ENCODE results near the gene CORO7. TPM values are rescaled to one million over a fixed set of nuclear protein-coding genes. Genes with fewer than 3 reads are reported as not detected.

The CORO7 gene
- polyA plus RNA-seq, 2 of the 4 experiments (the other 2 are of a cell fraction), result 6.0 to 11.9 TPM

DNA sequence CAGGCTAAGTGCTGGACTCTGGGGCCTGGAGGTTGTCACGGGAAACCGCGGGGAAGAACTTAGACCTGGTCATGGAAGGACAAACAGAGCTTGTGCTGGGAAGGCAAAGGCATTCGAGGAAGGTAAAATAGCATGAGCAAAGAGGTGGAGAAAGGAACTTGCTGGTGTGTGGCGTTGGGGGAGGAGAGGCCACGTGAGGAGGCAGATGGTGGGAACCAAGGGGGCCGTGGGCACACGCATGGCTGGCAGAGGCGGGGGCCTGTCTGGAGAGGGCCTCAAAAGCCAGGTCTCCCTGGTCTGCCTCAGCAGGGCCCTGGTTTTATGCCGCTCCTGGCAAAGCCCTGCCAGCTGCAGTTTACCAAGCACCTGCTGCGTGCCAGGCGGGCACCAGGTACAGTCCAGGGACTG lies 15.3 kb downstream of the CORO7 start:
- no peaks in the 10 kb centered on the region for H3K9me3 ChIP-seq
- peaks cover 4% of the 10 kb centered on the region; the same call in 1 of the 3 replicates for H3K4me1 ChIP-seq
- DNase-seq (ENCODE audit: low read depth in 1 of 2, low spot score in 1 of 2) (no peak), FAIRE-seq (no peak), ATAC-seq (no peak)
- no peak overlapping the region for H3K27ac ChIP-seq
- ChIA-PET POLR2A (no interaction called here), CTCF (interaction anchor here (1.1 to 32.6 kb wide), 15 partner anchors 16 to 418 kb away, joined by 3 to 833 read pairs (median 31); partner anchors contain the start of genes CORO7, GLIS2, PAM16 and TFAP4)
- 91% methylated on average over 12 of the region's 12 CpGs for WGBS (ENCODE audit: missing lambda C conversion rate)
- H3K4me2 ChIP-seq, result no peak overlapping the region
- TF ChIP-seq EHMT2 (IDR thresholded peaks at IDR 0.05; ENCODE audit: low read depth), result no peak
- TF ChIP-seq CEBPB (IDR thresholded peaks at IDR 0.05), result no peak
- TF ChIP-seq KDM5A (IDR thresholded peaks at IDR 0.05), result no peak
- H3K4me3 ChIP-seq, result no peak overlapping the region

DNA sequence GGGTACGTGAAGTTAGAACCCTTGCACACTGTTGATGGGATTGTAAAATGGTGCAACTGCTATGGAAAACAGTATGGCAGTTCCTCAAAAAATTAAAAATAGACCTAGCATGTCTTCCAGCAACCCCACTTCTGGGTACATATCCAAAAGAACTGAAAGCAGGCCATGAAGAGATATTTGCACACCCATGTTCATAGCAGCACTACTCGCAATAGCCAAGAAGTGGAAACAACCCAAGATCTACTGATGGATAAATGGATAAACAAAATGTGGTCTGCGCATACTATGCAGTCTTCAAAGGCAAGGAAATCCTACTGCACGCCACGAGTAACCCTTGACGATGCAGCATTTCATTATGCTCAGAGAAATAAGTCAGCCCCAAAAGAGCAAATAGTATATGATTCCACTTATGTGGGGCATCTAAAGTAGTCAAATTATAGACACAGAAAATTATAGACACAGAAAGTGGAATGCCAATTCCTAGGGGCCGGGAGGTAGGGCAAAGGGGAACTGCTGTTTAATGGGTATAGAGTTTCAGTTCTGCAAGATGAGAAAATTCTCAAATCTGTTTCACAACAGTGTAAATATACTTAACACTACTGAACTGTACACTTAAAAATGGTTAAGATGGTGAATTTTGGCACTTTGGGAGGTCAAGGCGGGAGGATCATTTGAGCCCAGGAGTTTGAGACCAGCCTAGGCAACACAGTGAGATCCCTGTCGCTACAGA lies 17.2 kb downstream of the CORO7 start:
- Histone ChIP-seq H3K4me2 (no peak overlapping the region), H3K4me1 (peaks cover 4% of the 10 kb centered on the region; the same call in 1 of the 3 replicates), H3K27ac (no peak overlapping the region), H3K4me3 (no peak overlapping the region), H3K9me3 (no peaks in the 10 kb centered on the region)
- ChIA-PET POLR2A (interaction anchor here (0.6 kb wide), 1 partner anchor 121 kb away, joined by 3 read pairs; no protein-coding TSS in a partner anchor), CTCF (interaction anchor here (0.9 to 32.6 kb wide), 10 partner anchors 14 to 199 kb away, joined by 3 to 833 read pairs (median 4); partner anchors contain the start of genes CORO7, GLIS2 and VASN)
- 91% methylated on average over 9 of the region's 9 CpGs for WGBS (ENCODE audit: missing lambda C conversion rate)
- FAIRE-seq (no peak), DNase-seq (ENCODE audit: low read depth in 1 of 2, low spot score in 1 of 2) (no peak), ATAC-seq (no peak)
- TF ChIP-seq RCOR1 (IDR thresholded peaks at IDR 0.05; ENCODE audit: low read depth, low read length) (no peak), POLR2AphosphoS2 (conservative IDR thresholded peaks at IDR 0.05; ENCODE audit: low read length) (no peak), TFCP2L1 (CRISPR knock-in tag; IDR thresholded peaks at IDR 0.05) (no peak), NPAS2 (CRISPR knock-in tag; IDR thresholded peaks at IDR 0.05; ENCODE audit: borderline replicate concordance) (no peak), NR3C1 (IDR thresholded peaks at IDR 0.05) (no peak), ZFP36 (IDR thresholded peaks at IDR 0.05; ENCODE audit: borderline replicate concordance, partially characterized antibody) (no peak), PHF8 (IDR thresholded peaks at IDR 0.05; ENCODE audit: borderline replicate concordance, low read depth) (no peak), HOXB5 (CRISPR knock-in tag; IDR thresholded peaks at IDR 0.05) (no peak), CHD2 (IDR thresholded peaks at IDR 0.05; ENCODE audit: low read length, partially characterized antibody) (no peak)
- TF ChIP-seq, protein P1, sequence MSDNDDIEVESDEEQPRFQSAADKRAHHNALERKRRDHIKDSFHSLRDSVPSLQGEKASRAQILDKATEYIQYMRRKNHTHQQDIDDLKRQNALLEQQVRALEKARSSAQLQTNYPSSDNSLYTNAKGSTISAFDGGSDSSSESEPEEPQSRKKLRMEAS (IDR thresholded peaks at IDR 0.05), result no peak
- TF ChIP-seq, protein P2, sequence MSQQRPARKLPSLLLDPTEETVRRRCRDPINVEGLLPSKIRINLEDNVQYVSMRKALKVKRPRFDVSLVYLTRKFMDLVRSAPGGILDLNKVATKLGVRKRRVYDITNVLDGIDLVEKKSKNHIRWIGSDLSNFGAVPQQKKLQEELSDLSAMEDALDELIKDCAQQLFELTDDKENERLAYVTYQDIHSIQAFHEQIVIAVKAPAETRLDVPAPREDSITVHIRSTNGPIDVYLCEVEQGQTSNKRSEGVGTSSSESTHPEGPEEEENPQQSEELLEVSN (IDR thresholded peaks at IDR 0.05; ENCODE audit: borderline replicate concordance, low read depth), result no peak

DNA sequence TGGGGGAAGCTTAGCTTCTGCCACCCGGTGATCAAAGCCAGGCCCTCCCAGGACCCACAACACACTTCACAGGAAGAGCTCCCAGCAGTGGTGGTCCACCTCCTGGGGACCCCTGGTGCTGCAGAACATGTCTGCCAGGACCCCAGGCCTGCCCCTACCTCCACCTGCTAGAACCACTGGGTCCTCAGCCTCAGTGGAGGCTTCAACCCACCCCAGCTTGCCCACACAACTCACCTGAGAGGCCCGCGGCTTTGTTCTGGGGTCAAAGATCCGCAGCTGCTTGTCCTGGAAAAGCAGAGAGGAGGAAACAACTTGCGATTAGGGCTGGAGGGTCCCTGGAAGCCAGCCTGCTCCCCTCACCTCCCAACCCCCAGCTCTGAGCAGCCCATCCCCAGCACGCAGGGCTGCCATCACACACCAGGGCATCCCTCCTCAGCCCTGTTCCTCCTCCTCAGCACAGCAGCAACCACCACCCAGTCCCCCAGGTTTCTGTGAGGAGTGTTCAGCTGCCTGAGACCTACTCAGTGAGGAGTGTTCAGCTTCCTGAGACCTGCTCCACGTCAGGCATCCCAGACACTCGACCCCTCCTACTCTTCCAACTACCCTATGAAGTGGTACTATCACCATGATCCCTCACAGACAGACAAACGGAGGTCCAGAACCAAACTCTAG lies 21.2 kb downstream of the CORO7 start:
- Histone ChIP-seq H3K27ac (no peak overlapping the region), H3K4me2 (no peak overlapping the region), H3K4me1 (peaks cover 7% of the 10 kb centered on the region; the same call in 2 of the 3 replicates), H3K4me3 (no peak overlapping the region), H3K9me3 (no peaks in the 10 kb centered on the region)
- ChIA-PET POLR2A (no interaction called here), CTCF (interaction anchor here (0.5 to 32.6 kb wide), 8 partner anchors 11 to 208 kb away, joined by 3 to 833 read pairs (median 4); partner anchors contain the start of gene VASN)
- FAIRE-seq, result no peak
- no peak for DNase-seq (ENCODE audit: low read depth in 1 of 2, low spot score in 1 of 2)
- ATAC-seq, result no peak; a peak in 1 of 6 replicates
- WGBS (ENCODE audit: missing lambda C conversion rate), result 81% methylated on average over 9 of the region's 9 CpGs
- TF ChIP-seq, protein P3, sequence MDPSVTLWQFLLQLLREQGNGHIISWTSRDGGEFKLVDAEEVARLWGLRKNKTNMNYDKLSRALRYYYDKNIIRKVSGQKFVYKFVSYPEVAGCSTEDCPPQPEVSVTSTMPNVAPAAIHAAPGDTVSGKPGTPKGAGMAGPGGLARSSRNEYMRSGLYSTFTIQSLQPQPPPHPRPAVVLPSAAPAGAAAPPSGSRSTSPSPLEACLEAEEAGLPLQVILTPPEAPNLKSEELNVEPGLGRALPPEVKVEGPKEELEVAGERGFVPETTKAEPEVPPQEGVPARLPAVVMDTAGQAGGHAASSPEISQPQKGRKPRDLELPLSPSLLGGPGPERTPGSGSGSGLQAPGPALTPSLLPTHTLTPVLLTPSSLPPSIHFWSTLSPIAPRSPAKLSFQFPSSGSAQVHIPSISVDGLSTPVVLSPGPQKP (IDR thresholded peaks at IDR 0.05; ENCODE audit: low read depth, low read length), result no peak
- TF ChIP-seq POLR2AphosphoS2 (conservative IDR thresholded peaks at IDR 0.05; ENCODE audit: low read length) (no peak), ZSCAN20 (CRISPR knock-in tag; IDR thresholded peaks at IDR 0.05) (no peak), PHF8 (IDR thresholded peaks at IDR 0.05; ENCODE audit: borderline replicate concordance, low read depth) (no peak), EHMT2 (IDR thresholded peaks at IDR 0.05; ENCODE audit: low read depth) (no peak), MYC (IDR thresholded peaks at IDR 0.05; ENCODE audit: borderline replicate concordance, low read length) (no peak), KDM5A (IDR thresholded peaks at IDR 0.05) (no peak)

Data from A549 (cell line).